GM18868 (cell line): ENCODE data around the gene ST3GAL5.
"Not testable (repeated sequence)": the region's sequence is repeated elsewhere in the genome, so short reads cannot be mapped to it uniquely, and the experiment has no call there.

Source experiments
- ATAC-seq: cut with Tn5 transposase; IDR thresholded peaks from one replicate; pipeline ENCODE4 v1.9.1; 2021; ENCODE audit warnings: mild to moderate bottlenecking, moderate library complexity; ENCODE audit not compliant: unreplicated experiment

Gene ST3GAL5

DNA sequence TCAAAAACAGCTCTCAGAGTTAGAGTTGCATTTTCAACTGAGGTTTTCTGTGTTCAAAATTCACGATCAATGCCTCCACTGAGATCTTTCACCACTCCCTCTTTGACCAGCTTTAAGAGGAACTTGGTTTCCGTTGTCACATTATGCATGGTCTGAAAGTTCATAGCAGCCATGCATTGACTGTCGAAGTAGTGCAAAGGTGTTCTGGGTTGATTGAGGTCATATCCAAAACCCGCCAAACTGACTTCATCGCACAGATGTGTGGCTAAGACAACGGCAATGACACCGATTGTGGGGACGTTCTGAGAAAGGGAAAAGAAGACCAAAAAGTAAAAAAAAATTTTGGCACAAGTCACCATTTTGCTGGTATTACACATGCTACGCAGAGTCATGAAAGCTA lies 48.7 kb downstream of the ST3GAL5 start:
- no peak for ATAC-seq

DNA sequence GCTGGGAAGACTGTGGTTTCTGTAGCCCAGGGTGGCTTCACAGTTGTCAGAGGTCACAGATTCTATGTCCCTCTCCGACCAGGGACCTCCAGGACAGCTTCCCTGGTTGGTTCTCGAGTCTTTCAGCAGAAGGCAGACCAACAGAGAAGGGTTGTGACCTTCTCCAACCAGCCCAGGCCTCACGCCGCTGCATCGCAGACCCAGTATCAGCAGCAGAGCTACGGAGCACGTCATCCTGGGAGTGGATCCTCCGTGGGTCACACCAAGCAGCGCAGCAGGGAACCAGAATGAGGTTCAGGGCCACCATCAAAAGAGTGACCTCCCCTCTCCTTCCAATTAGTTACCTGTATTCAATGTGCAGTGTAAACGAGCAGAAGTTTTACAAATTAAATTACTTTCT lies 49.3 kb downstream of the ST3GAL5 start:
- ATAC-seq, result no peak

DNA sequence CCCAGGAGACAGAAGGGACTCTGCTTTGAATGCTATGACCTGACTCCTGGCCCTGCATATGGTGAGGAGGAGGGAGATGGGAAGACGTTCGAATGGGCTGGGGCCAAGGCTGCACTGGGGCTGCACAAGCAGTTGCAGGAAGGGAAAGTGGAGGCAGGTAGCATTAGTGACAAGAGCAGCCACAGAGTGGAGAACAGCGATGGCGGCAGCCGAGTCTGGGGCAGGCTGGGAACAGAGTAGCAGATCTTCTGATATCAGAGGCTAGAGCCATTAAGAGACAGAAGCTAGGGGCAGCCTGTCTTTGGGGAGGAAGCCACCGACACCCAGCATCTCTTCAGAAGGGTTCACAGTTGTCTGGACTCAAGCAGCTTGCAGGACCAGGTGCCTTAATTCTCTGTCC lies 50.1 kb downstream of the ST3GAL5 start:
- ATAC-seq, result no peak

DNA sequence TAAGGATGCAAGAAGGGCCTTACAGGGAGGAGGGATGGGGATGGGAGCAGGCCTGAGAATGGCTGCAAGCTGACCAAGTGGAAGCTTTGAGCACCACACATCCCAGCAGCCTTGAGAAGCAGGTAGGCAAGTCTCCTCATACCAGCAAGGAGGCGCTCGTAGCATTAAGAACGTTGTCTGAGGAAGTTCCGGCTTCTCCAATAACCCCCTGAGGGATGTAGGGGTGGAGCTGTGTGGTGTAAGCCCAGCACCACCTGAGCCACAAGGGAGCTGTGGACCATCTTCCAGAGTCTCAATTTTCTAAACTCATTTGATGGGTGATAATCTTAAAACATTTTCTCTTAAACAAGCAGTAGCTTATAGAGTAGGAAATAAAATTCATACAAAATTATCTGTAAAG lies 50.6 kb downstream of the ST3GAL5 start:
- ATAC-seq, result no peak

DNA sequence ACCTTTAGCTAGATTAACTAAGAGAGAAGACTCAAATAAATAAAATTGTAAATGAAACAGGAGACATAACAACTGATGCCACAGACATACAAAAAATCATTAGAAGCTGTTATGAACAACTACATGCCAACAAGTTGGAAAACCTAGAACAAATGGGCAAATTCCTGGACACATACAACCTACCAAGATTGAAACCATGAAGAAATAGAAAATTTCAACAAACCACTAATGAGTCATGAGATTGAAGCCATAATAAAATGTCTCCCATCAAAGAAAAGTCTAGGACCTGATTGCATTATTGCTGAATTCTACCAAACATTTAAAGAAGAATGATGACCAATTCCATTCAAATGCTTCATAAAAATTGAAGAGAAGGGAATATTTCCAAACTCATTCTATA lies 54.3 kb downstream of the ST3GAL5 start:
- no peak for ATAC-seq

DNA sequence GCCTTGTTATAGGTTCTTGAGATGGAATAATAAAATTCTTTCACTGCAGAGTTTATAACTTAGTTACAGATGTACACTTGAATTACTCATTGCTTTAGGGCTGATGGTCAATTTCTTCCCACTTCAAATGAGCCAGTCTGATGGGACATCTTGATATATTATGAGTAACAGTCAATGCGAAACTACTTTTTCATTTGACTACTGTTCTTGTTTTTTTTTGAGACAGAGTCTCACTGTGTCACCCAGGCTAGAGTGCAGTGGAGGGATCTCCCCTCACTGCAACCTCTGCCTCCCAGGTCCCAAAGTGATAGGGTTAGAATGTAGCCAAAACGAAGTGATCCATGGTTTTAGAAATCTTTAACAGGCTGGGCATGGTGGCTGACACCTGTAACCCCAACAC lies 57.1 kb downstream of the ST3GAL5 start:
- ATAC-seq, result no peak

DNA sequence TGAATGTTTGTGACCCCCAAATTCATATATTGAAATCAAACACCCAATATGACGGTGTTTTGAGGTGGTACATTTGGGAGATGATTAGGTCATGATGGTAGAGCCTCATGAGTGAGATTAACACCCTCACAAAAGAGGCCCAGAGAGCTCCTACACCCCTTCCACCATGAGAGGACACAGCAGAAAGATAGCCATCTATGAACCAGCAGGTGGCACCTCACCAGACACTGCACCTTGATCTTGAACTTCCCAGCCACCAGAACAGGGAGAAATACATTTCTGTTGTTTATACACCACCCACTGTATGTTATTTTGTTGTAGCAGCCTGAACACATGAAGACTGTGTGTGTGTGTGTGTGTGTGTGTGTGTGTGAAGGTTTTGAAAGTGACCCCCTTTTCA lies 58.1 kb downstream of the ST3GAL5 start:
- no peak for ATAC-seq

DNA sequence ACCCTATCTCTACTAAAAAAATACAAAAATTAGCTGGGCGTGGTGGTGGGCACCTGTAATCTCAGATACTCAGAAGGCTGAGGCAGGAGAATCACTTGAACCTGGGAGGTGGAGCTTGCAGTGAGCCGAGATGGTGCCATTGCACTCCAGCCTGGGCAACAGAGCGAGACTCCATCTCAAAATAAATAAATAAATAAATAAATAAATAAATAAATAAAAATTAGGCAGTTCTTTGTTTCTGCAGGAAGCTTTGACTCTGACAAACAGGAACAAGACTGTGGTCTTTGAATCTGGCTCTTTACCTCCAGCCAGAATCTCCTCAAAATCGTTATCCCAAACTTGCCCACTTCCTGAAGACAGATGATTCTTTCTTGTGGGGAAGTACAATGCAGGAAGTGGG lies 59.4 kb downstream of the ST3GAL5 start:
- not testable (repeated sequence) for ATAC-seq

DNA sequence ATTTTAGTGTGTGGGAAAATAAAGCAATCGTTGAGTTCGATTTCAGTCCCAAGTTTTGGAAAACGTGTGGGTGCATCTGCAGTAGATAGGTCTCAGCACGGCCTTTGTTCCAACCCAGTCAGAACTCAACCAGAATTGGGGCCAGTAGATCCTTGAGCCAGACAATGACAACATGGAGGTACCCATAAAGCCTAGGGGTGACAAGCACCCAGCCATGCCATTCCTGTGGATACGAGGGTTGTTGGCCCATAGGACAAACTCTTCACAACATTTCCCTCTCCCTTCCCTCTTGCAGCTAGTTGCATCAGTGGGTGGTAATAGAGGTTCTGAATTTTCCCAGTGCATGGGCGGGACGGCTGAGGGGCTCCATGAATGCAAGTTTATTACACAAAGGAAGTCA lies 60.1 kb downstream of the ST3GAL5 start:
- ATAC-seq, result no peak

DNA sequence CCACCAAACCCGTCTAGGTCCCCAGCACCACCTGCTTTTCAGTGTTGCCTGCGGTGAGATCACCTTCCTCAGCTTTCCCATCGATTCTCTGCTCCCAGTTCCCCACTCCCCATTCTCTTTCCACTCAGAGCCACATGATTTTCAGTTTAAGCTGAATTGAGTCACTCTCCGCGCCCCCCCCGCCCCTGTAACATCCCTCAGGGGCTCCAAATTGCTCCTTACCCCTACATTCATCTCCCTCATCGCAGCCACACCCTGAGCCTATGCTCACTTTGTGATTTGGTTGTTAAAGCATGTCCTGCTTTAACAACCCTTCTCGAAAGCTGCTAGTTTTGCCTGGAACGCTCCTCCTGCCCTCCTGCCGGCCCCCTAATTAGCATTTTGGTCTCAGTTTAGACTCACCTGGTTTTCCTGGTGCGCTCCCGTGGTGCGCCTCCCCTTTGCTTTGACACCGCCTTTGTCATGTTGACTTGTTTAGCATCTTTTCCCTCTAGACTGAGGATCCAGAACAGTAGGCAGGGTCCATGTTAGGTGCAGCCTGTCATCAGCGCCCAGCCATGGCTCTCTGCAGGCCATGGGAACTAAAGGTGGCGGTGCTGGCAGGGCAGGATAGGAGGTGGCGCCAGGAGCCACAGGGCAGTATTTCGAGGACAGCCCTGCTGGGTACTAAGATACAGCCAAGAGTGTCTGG lies 60.8 kb downstream of the ST3GAL5 start:
- ATAC-seq, result no peak

DNA sequence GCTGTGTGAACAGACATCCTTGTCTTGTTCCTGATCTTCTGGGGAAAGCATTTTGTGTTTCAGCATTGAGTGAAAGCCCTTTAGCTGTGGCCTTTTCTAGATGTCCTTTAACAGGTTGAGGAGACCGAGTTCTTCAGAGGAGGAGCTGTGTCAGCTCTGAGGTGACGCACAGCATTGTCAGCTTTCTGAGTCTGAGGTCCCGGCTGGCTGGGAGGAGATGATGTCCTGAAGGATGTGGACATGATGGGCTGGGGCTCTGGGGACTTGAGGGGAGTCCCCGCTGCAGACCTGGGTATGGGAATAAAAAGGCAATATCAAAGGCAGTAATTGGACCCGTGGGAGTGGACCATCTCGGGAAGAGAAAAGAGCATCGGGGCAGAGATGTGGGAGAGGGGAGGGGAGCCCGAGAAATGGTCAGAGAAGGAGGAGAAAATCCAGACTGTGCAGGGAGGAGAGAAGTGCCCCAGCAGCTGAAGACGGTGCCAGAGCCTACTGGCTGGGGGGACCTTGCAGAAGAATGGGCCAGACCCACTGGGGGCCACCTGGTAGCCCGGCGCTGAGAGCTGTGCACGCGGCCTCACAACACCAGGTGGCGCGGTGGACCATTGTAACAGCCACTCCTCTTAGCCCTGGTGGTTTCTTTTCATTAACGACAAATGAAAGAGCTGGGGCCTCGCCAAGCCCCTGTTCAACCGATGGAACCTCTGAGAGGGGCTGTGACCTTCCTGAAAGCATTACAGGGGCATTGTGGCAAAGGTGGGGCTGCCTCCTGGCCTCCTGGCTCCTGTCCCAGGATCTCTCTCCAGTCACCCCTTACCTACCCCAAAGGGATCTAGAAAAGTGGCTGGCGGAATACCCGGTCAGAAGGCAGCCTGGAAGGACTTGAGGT lies 61.6 kb downstream of the ST3GAL5 start:
- peak; percentile 78 for ATAC-seq

DNA sequence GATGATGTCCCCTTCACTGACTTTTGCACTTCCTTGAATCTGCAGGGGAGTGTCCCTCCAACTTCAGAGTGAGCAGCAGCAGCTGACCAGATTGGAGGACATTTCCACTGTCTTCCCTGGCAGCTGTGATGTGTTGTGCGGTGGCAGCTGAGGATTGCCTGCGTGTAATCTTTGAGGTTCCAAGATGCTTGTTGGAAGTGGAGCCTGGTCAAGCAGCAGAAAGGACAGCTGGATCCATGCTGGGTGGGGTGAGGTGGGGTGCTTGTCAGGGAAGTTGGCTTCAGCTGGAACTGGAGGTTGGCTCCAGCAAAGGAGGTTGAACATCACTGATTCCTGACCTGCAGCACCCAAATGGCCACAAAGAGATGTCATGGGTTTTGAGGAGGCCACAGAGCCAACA lies 64.8 kb downstream of the ST3GAL5 start:
- ATAC-seq, result no peak

DNA sequence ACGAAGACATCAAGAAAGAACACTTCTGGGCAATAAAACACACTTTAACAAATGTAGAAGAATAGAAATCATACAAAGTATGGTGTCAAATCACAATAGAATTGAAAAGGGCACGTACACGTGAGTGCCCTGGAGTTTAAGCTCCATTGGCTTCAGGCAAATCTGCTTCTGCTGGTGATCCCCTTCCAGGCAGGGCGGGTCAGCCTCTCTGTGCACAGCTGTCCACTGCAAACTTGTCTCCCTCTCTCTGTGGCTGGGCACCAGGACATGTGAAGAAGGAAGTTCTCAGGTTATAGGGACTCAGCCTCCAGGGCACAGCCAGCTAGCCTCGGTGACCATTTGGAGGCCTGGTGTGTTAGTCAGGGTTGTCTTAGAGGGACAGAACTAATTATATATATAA lies 66.0 kb downstream of the ST3GAL5 start:
- ATAC-seq, result no peak

DNA sequence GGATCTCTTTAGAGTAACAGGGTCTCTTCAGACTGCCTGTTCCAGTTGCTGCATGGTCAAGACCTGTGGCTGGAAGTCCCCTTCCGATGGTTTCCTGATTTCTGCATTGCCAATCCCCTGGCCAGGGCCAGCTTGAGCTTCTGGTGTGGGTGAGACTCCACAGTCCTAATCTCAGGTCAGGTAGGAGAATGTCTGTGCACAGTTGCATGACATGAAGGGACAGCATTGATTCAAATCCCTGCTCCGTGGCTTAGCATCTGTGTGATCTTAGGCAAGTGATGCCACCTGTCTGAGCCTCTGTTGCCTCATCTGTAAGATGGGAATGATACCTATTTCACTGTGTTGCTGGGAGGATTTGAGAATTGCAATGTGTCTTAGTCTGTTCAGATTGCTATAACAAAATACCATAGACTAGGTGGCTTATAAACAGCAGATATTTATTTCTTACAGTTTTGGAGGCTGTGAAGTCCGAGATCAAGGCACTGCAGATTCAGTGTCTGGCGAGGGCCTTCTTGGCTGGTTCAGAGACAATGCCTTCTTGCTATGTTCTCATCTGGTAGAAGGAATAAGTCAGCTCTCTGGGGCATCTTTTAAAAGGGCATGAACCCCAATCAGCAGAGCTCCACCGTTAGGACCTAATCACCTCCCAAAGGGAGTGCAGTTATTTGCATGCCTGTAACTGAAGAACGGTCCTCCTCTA lies 68.8 kb downstream of the ST3GAL5 start:
- ATAC-seq, result no peak

DNA sequence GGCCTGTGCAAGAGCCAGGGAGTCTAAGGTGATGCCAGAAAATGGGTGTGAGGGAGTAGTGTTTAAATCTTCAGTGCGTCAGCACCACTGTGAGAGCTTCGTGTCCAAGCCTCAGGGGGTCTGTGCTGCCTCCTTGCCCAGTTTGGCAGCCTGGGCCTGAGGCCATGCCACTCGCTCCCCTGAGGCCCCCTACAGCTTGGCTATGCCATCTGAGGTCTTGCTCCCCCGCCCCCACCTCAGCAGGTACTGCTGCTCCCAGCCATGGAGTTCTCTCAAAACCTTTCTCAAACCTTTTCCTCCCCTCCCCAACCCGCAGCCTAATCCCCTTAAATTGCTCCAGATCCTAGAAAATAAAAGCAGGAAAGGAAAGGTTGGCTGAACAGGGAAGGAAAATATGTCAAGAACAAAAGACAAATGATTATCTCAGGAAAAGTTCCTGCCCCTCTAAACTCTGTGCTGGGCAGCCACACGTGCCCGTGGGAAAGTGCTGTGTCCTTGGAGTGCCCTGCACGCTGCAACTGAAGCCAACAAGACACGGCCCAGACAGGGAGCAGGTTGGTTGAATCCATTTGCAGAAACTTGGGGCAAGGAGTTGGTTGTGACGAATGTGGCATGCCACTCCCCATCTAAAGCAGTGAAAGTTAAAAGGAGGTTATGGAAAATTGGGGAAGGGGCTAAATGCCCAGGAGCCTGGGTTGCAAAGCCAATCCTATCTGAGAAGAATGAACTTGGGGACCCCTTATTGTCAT lies 73.8 kb downstream of the ST3GAL5 start:
- no peak for ATAC-seq

DNA sequence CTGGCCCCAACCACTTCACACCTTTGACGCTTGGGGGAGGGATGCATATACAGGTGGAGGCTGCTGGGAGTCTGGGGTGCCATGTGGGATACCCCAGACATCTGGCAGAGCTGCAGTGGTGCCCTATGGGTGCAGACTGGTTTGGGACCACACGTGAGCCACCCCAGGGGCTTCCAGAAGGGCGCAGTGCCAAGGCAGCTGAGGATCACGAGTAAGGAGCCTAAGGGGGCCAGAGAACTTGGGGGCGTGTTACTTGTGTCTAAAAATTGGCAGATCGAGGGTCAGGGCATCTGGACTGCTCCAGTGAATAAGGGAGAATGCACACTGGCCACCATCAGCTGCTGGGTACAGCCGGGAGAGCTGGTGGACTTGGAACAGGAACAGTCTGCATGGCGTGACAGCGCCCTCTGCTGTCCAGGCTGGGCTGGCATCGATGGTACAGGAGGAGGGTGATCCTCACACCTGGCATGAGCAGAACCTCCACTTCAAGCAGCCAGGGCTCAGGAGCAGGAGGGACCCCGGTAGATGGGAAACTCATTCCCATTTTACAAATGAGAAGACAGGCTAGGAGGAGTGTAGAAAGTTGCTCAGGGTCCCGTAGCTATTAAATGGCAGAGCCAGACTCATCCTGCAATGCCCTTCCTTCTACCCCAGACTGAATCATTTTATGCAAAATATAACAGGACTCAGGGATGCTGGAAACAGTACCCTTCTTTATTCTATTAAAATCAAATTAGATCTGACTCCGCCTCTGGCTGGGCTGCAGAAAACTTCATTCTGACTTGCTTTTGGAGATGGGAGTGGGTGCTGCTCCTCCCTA lies 74.6 kb downstream of the ST3GAL5 start:
- peak; percentile 51 for ATAC-seq

DNA sequence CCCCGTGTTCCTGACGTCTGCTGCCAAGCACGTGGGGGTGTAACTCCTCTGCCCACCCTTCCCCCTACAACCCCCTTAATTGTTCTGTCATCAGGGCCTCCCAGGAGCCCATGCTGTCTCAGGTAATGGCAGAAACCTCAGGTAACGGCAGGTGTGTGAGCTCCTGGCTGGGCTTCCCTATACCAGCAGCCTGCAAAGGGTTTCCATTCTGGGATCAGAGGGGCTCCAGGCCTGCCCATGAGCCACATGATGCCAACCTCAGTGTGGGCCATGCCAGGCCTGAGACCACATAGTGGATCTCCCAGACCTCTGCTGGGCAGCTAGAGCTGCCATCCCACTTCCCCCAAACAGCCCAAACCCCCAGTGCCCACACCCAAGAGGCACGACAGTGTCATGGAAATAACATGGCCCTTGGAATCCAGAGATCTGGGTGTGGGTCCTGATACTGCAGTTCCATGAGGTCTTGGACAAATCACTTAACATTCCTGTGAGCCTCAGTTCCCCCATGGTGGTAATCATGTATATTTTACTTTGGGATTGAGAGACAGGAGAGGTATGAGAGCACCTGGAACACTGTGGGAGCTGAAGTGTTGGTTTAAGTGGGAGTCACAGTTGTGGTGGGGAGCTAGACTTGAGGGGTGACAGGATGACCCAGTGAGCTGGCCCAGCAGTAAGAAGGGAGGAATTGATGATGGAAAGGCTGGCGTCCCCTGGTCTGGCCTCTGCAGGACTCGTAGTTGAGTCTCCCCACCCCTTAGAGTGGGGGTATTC lies 75.4 kb downstream of the ST3GAL5 start:
- ATAC-seq, result no peak

DNA sequence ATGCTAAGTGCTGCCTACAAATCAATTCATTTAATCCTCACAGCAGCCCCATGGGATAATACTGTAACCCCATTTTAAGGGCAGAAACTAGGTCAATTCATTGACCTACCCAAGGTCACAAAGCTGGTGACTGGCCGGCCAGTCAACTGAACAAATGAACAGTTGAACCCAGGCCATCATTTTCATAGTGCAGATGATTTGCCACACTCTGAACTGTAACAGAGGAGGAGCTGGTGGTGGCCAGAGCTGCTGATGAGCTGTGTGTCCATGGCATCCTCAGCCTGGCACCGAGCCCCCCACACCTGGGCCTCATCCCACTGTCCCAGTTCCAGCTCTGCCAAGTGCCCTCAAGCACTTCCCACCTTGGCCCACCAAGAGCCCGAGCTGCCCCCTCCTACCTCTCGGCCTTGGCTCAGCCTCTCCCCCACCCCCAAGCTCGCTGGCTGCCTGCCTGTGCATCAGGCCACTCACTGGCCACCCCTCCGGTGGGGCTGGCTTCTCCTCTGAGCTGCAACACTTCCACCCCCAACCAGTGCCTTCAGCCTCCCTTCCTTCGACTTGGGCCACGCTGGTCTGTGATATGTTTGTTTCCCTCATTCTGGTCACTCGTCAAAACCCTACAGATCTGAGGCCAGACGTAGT lies 76.6 kb downstream of the ST3GAL5 start:
- ATAC-seq, result no peak
